Right ventricle myocardium superior (tissue), 1 donor: Measurements from ENCODE around the gene STPG1. TPM values are rescaled to one million over a fixed set of nuclear protein-coding genes. Genes with fewer than 3 reads are reported as not detected.

Experiments
- ATAC-seq: fragments of 200-7000 bp; cut with Tn5 transposase; one replicate; pipeline ENCODE4 v1.9.1; 2020; ENCODE audit warnings: mild to moderate bottlenecking; ENCODE audit not compliant: poor library complexity
- DNase-seq: peaks from one replicate; pipeline ENCODE4 v3.0.0-alpha.2; 2020
- intact Hi-C: fragments of 100-400 bp; cut with DNase I; formaldehyde crosslinking; loops from one replicate; pipeline ENCODE4 v1.11.2; 2022
- total RNA-seq: library from RNA; stranded (reverse); fragmentation: NEBNext Ultra II Directional; extraction: Animal tissue kit (Norgen Biotek cat#: 25700); gene quantifications from one replicate; pipeline ENCODE4 v1.2.1, GENCODE V29; 2021
- donor health status: DM: no; HTN: yes; CAD: no; lungs with severe emphysema.

The STPG1 gene
- total RNA-seq, 1 donor from 2014 or later = 5.6 TPM

DNA sequence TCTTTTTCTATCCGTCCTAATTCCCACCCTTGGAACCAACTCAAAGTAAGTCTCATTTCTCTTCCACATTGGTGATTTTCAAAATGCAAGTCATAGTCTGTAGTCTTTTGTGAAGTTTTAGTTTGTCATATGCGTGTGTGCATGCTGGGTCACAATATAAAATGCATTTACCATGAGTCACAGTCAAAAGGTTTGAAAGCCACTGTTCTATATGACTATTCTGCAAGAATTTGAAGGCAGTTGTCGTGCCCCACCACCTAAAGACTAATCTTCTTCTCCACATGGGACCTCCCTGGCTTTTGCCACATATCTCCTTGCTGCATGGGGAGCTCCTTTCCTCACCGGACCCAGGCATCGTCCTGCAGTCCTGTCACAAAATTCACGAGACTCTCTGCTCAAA is 1.6 kb downstream of the STPG1 start:
- ATAC-seq (no peak), DNase-seq (no peak)
- intact Hi-C loops = no loop called here

- DNase-seq (no peak), ATAC-seq (no peak)
- intact Hi-C loops = no loop called here
Measured at GRCh38 chr1:24410750-24411149, 2.8 kb downstream of the STPG1 start.

DNA sequence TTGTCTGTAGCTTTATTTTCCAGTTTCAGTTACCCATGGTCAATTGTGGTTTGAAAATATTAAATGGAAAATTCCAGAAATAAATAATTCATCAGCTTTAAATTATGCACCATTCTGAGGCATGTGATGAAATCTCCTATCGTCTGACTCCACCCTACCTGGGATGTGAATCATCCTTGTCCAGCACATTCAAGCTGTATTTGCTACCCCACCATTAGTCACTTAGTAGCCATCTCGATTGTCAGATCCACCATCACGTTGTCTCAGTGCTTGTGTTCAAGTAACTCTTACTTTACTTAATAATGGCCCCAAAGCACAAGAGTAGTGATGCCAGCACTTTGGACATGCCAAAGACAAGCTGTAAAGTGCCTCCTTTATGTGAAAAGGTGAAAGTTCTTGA is 4.0 kb downstream of the STPG1 start:
- ATAC-seq (no peak), DNase-seq (no peak)
- intact Hi-C loops = no loop called here

DNA sequence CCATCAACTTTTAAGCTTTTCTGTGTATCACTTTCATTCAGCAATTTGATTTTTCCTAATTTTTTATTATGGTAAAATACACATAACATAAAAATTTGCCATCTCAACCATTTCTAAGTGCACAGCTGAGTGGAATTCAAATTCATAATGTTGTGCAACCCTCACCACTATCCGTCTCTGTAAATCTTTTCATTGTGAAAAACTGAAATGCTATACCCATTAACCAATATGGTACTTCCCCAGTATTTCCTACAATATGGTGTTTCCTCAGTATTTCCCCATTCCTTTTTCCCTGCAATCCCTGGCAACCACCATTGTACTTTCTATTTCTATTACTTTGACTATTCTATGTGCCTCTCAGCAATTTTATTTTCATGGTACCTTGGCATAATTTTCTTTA is 6.8 kb downstream of the STPG1 start:
- intact Hi-C loops = no loop called here
- DNase-seq (no peak), ATAC-seq (no peak)

GRCh38 chr1:24403806-24404205 is 9.8 kb downstream of the STPG1 start:
- DNase-seq (no peak), ATAC-seq (no peak)
- intact Hi-C loops = no loop called here

DNA sequence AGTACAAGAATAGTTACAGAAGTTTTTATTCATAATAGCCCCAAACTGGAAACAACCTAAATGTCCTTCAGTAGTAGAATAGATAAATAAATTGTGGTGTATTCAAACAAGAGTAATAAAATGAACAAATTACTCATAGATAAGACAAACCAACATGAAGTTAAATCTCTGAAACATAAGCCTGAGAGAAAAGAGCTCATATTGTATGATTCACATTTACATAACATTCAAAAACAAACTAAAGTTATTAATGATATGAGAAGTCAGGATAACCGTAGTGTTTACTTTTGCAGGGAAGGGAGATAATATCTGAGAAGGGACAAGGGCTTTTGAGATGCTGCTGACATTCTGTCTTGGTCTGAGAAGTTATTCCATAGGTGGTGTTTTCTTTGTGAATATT is 13.5 kb downstream of the STPG1 start:
- no peak for ATAC-seq
- intact Hi-C loops = no loop called here
- no peak for DNase-seq

DNA sequence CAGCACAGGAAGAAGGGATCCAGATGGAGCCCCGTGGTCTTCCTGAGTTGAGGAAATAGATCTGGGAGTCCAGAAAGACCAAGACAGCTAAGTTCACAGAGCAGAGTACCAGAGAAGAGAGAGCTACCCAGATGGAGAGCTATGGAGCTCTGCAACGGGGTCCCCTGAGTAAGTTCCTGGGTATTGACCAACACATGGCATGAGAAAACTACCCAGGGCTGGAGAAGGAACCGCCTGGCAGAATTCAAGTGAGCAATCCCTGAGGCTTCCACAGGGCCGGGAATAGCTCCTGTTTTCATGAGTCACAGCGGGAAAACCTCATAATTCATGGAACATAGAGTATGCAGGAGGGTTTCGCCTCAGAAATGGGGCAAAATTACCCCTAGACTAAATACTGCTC is 19.7 kb downstream of the STPG1 start:
- DNase-seq = no peak
- ATAC-seq = no peak
- intact Hi-C loops = no loop called here

- intact Hi-C loops = loop anchor here (1.0 kb wide), 1 partner anchor 192 kb away; no protein-coding TSS in a partner anchor
Measured at GRCh38 chr1:24392982-24393650, 20.5 kb downstream of the STPG1 start.

DNA sequence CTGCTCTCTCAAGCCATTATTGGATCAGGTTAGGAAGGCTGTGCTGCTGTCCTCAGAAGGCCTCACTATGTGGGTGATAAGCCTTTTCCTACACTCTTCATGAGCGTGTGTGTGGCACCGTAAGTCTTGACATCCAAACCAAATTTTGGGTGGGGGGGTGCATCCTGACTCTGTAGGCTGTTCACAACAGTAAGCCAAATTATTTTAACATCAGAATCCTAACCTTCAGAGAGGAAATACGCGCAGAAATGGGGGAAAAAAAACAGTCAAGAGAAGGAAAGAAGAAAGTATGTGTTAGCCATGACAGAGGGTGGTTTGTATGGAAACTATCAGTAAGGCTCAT is 21.0 kb downstream of the STPG1 start:
- DNase-seq (no peak), ATAC-seq (no peak)
- intact Hi-C loops = loop anchor here (1.0 kb wide), 1 partner anchor 191 kb away; no protein-coding TSS in a partner anchor

More at GRCh38 chr1:24392982-24393650, 20.5 kb downstream of the STPG1 start:
- no peak for ATAC-seq
- no peak for DNase-seq

DNA sequence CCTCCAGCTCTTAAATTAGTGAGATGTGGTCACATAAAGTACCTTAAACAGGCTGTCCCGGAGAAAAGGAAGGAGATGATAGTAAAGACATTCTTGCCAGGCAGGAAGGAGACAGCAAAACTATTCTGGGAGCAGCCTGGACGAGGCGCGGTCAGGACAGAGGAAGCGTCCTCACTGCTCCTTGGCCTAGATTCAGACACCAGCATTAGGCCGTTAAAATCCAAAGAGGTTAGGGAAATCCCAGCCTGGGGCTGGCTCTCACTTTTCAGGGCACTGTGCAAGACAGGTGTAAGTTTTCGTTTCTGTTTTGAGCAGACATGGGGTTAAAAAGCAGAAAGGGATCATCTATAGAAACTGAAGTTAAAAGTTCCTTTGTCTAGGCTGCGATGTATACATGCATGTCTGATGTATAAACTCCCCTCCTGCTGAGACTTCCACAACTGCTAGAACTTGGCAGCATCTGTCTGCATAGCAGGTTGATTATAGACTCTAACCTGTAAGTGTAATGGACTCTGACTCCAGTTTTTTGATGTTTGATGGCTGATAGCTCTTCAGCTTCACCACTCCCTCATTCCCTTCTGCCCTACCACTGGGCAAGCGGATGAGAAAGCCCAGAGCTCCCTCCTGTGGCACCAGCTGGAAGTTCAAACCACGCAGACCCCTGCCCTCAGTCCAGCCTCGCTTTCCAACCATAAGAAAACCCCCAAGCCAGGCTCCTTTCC is 21.5 kb downstream of the STPG1 start:
- intact Hi-C loops = loop anchor here (1.0 kb wide), 1 partner anchor 191 kb away; no protein-coding TSS in a partner anchor
- ATAC-seq = peak; percentile 90
- DNase-seq = peak; percentile 62

GRCh38 chr1:24390924-24391782 is 22.4 kb downstream of the STPG1 start:
- ATAC-seq (peak; percentile 97), DNase-seq (peak; percentile 86)
- intact Hi-C loops = no loop called here

GRCh38 chr1:24389231-24389678 is 24.3 kb downstream of the STPG1 start:
- no peak for ATAC-seq
- intact Hi-C loops = no loop called here
- DNase-seq = no peak

GRCh38 chr1:24388331-24388885 is 25.2 kb downstream of the STPG1 start:
- ATAC-seq = no peak
- no peak for DNase-seq
- intact Hi-C loops = no loop called here

GRCh38 chr1:24387636-24388175 is 25.9 kb downstream of the STPG1 start:
- no peak for DNase-seq
- intact Hi-C loops = no loop called here
- ATAC-seq = no peak

GRCh38 chr1:24386931-24387330 is 26.7 kb downstream of the STPG1 start:
- no peak for ATAC-seq
- no peak for DNase-seq
- intact Hi-C loops = no loop called here

DNA sequence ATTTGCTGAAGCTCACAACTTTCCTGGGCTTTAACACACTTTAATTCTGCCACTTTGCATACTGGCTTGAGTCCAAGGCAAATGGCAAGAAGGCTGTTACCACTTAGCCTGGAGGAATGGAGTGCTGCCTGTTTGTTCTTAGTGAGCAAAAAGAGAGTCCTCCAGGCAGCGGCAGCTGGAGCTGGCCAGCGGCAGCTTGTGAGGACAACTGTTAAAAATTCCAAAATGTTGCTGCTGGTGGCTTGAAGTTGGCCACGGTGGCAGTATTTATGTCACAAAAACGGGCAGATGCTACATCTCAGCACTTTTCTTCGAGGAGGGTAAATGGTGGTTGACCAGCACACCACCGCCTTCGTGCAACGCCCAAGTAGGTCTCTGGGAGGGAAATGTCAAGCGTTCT is 27.3 kb downstream of the STPG1 start:
- ATAC-seq (no peak), DNase-seq (no peak)
- intact Hi-C loops = no loop called here

- intact Hi-C loops = no loop called here
- DNase-seq (no peak), ATAC-seq (no peak)
Measured at GRCh38 chr1:24385160-24385940, 28.2 kb downstream of the STPG1 start.
